NCI-H82 treated with DMSO at 0.1 percent for 48 hours (cell line): ENCODE results near the gene GFRA4.

Experiments
- DNase-seq: peaks from one replicate; lab custom pipeline; 2025; ENCODE audit not compliant: unreplicated experiment; lab: John Stamatoyannopoulos, UW

GFRA4 gene, protein sequence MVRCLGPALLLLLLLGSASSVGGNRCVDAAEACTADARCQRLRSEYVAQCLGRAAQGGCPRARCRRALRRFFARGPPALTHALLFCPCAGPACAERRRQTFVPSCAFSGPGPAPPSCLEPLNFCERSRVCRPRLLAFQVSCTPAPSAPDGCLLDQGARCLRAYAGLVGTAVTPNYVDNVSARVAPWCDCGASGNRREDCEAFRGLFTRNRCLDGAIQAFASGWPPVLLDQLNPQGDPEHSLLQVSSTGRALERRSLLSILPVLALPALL

GRCh38 chr20:3663031-3663701 is at the start of gene GFRA4:
Gene GFRA4, minus strand, starts transcription at chr20:3663399. Its CDS starts 0 bp downstream, at chr20:3663399.
- DNase-seq: no peak

- no peak for DNase-seq
These were observed 49.2 kb upstream of the GFRA4 start, which contains the start of gene SIGLEC1 for GRCh38 chr20:3712279-3712873. Gene SIGLEC1, minus strand, starts transcription at chr20:3712600. Its CDS starts 5,472 bp downstream, at chr20:3707128.

DNA sequence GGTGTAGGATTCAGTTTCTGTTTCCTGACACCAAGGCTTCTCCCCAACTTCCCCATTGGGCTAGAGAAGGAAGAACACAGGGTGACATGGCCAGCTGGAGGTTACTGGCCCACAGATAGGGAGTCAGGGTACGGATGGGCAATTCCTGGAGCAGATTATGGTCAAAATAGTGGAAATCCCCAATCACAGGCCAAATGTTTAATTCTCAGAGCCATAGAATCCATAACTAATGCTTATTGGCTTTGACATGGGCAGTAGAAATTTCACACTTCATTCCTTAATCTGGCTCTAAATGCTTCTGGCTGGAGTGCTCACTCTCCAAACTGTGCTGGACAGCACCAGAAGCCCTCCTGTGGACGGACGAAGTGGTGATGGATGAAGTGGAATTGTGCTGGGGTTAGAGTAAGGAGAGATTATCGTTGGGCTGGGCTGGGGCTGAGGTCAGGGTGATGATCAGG is 48.3 kb upstream of the GFRA4 start:
- no peak for DNase-seq

DNA sequence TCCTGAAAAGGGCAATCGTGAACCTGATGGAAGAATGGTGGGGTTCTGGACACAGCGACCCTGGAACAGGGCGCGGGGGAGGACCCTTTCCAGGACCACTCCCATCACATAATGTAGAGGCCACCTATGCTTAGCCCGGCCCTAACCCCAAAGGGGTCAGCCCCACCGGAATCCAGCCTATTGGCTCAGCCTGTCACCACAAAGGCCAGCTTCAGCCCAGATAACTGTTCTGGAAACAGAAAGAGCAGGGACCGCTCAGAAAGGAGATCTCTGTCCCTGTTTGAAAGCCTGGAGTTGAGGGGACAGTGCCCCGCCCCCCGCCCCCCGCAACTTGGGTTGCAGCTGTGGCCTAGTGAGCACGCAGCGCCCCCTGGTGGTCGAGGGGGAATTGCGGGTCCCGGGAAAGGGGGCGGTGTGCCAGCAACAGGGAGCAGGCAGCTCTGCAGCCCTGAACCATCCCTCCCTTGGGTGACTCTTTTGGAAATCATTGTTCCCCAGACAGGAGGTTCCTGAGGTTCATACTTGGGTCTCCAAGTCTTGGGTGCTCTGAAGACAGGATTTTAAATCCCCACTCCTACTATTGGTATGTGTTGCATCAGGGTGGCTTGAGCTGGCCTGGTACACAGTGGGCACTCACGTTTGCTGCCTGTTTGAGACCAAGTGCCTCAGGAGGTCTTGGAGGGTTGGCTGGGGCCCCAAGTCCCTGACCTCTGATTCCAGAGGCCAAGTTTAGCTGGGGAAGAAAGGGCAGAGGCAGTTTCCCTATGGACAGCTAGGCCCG is 47.7 kb upstream of the GFRA4 start:
- no peak for DNase-seq

- no peak for DNase-seq
These were observed 46.8 kb upstream of the GFRA4 start for GRCh38 chr20:3710011-3710466.

GRCh38 chr20:3707508-3707899 is 44.3 kb upstream of the GFRA4 start:
- DNase-seq: no peak

DNA sequence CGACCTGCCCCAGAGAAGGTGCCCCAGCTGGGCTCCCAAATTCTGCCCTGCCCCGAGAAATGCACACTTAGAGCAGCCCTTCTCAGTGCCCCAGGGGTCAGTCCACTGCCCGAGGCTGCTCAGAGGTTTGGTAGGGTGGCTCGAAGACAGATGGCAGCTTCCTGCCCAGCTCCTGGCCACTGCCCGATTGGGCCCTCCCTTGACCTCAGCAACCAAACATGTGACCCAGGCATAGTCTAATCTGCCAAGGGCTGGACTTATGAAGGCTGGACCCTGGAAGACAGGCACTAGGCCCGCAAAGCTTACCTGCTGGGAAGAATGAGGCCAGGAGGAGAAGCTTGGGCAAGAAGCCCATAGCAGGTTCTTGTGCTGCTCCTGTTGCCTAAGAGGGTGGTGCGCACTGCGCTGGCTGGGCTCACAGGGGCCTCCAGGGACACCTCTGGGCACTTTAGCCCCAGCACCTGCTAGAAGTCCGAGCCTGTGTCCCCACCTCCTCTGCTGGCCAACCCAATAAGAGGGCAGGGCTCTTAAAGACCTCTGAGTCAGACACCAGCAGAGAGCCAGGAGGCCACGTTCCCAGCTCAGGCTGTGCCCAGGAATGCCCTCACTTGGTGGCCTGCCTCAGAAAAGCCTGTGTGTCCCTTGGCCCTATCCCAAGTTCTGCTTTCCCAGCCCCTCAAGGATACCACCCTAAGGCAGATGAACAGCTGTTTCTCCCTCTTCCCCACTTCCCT is 43.7 kb upstream of the GFRA4 start:
- DNase-seq: no peak

DNA sequence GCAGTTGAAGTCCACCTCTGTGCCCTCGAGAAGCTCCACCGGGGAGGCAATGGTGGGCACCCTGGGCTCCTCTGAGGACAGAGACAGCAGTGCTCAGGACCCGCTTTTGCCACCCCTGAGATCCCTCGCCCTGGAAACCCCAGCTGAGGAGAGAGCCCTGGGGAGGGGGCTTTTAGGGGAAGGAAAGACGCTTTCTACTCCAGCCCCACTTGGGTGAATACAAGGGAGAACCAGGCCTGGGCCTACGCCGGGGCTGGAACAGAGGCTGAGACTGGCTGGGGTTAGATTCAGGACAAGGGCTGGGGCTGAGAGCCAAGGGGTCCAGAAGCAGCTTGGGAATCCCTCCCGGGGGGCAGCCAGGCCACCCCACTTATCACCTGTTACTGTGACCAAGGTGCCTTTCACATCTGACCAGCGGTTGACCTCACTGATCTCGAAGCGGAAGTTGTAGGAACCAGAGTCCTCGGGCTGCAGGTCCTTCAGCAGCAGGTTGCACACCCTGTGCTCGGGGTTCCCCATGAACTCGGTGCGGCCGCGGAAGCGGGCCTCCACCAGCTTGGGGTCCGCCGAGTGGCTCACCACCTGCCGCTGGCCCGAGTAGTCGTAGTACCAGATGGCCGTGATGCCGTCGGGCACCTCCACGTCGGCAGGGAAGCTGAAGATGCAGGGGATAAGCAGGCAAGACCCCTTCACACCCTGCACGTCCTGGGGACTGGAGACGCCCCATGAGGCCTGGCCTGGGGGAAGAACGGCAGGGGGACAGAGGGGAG is 43.0 kb upstream of the GFRA4 start:
- no peak for DNase-seq

DNA sequence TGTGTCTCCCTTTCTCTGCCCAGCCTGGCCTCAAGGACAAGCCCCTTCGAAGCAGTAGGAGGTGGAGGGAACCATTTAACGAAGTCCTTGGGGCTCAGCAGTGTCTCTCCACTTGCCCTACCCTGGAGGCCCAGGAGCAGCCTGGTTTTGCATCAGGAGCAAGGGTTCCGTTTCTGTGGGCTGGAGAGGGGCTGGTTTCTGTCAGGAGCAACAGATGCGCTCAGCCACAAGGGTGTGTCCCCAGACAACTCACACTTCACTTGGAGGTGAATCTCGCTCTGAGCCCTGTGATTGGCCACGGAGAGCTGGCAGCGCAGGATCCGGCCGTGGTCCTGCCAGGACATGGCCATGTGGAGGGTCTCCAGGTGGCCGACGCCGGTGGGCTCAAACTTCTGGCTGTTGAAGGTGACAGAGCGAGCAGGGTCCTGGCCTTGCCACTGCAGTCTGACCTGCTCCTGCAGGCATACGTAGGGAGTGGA is 42.3 kb upstream of the GFRA4 start:
- DNase-seq: no peak

GRCh38 chr20:3704087-3704486 is 40.9 kb upstream of the GFRA4 start:
- no peak for DNase-seq

- no peak for DNase-seq
These were observed 39.6 kb upstream of the GFRA4 start for GRCh38 chr20:3702611-3703391.

DNA sequence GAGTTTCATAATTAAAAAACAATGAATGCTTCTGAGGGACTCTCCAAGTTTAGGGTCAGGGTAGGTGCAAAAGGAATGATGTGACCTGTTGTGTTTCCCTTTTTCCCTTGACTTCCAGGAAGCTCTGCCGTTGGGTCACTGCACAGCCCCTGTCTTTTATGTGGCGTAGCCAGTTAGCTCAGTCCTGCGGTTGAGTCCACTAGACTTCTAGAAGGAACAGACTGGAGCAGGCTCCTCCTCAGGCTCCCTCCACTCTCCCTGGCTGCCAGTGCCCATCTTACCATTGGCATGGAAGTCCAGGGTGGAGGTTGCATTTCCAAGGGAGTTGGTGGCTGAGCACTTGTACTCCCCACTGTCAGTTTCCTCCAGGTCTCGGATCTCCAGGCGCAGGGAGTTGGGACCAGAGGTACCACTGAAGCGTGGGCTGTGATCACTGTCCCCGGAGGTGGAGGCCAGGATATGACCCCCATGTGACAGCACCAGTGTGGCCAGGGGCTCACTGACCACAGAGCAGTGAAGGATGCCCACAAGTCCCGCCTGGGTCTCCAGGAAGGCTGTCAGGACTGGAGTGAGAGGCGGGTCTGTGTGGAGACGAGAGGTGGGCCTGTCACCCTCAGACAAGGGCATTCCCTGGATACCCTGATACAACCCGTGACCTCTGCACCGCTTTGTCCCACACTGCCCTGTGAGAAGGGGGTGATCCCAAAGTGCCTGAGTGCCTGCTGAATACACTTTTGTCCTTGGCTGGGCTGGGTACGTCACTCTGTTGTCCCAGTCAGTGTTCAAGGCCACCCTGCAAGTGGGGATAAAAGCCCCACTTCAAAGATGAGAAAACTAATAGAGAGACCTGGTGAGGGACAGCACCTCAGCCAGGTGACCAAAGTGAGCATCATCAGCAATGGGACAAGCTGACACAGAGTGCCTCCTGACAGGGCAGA is 38.1 kb upstream of the GFRA4 start:
- no peak for DNase-seq

DNA sequence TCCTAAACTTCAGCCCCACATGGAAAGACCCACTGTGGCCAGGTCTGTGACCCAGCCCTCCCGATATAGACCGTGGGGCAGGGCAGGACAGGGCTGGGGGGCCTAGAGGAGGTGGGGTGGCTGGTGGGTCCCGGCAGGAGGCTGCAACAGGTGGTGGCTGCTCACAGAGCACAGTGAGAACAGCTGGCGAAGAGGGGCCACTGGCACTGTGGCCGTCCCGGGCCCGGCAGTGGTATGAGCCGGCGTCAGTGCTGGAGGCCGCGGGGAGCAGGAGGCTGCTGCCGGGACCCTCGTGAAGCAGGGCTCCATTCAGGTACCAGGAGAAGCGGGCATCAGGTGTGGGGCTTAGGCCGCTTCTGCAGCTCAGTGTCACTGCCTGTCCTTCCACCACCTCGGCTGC is 35.8 kb upstream of the GFRA4 start:
- DNase-seq: no peak

DNA sequence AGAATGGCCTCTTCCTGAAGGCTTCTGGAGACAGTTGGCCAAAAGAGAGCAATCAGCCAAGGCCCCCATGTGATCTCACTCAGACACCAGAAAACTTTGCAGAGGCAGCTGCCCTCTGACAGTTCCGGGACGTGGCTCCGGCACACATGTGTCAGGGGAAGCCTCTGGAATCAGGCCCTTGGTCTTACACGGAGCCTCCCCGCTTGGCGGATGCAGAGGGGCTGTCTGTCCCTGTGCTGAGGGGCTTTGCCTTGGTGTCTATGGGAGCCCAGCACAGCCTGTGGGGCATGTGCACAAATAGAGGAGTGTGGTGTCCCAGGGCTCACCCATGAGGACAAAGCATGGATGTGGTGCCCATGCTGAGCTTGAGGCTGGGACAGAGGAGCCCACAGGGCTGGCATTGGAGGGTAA is 35.4 kb upstream of the GFRA4 start:
- no peak for DNase-seq

DNA sequence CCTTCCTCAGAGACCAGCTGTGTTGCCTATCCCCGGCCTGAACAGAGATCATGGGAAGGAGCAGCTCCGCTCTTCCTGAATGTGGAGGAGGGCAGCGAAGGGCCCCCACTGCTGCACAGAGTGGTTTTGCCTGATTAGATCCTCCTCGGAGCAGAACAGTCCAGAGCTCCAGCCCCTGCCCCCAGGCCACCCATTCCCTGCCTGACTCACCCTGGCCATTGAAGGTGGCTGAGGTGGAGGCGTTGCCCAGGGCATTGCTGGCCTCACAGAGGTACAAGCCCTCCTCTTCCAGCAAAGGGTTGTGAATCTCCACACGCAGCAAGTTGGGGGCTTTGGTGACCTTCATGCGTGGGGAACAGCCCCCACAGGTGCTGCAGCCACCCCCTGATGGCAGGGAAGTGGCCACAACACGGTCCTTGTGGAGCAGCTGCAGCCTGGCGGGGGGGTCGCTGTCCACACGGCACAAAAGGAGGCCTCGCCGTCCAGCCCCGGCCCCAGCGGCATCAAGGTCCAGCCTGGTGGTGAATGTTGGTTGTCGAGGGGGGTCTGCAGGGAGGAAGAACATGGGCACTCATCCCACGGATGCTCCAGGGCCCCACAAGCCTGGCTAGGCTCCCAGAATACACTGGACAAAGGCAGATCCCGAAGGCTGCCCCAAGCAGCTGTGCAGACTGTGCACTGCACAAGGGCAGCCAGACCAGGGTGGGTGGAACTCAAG is 34.5 kb upstream of the GFRA4 start:
- DNase-seq: no peak

DNA sequence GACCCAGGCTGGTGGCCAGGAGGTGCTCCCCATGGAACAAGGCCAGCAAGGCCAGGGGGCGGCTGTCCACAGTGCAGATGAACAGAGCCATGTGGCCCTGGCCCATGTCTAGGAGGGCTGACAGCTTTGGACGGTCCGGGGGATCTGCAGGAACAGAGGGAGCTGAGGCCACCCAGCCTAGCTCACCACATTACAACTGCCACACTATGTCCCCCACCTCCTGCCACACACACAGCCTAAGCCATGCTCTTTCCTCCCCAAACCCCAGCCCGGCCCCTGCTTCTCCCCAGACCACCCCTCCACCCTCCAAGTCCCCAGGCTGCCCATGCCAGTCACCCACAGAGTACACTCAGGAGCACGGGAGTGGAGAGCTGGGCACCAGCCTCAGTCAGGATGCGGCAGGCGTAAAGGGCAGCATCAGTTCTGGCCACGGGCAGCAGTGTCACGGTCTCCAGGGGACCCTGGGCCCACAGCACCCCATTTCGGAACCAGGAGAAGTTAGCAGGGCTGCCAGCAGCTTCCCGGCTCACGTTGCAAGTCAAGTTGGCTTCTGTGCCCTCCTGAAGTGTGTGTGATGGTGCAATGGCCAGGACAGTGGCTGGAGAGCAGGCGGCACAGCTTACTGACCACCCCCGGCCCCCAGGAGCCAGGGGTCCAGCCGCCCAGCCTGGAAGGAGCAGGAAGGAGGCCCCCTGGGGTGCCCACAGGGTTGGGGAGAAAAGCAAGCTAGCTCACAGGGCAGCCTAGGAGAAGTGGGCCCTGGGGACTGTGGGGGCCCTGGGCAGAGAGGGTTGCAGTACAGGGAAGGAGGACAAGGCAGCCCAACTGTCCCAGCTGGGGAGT is 33.8 kb upstream of the GFRA4 start:
- DNase-seq: no peak
